ENCODE data around the gene FOXP1. TPM values are rescaled to one million over a fixed set of nuclear protein-coding genes. Genes with fewer than 3 reads are reported as not detected.

Gene FOXP1
- total RNA-seq, 1 donor from 2014 or later, result 195 TPM

DNA sequence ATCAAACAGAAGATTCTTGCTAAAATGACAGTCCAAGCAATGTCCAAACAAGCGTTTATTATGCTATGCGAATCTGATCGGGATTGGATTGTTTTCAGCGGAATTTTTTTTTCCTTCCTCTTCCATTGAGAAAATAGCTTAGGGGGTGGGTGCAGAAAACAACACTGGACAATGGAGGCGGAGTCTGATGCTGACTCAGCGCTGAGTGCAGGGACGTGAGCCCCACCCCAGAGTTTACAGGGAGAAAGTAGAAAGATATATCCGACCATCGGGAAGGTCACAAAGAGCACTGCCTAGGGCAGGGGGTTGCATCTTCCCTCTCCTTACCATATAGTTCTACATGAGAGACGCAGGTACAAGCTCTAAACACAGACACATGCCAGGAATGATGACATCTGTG, 117.0 kb downstream of the FOXP1 start:
- peak overlapping the region; percentile 83 for H3K27ac Mint-ChIP-seq (ENCODE audit: unreplicated experiment)
- peaks cover 42% of the 10 kb centered on the region for H3K4me1 Mint-ChIP-seq (ENCODE audit: unreplicated experiment)
- no peak for DNase-seq (ENCODE audit: extremely low spot score, unreplicated experiment)

DNA sequence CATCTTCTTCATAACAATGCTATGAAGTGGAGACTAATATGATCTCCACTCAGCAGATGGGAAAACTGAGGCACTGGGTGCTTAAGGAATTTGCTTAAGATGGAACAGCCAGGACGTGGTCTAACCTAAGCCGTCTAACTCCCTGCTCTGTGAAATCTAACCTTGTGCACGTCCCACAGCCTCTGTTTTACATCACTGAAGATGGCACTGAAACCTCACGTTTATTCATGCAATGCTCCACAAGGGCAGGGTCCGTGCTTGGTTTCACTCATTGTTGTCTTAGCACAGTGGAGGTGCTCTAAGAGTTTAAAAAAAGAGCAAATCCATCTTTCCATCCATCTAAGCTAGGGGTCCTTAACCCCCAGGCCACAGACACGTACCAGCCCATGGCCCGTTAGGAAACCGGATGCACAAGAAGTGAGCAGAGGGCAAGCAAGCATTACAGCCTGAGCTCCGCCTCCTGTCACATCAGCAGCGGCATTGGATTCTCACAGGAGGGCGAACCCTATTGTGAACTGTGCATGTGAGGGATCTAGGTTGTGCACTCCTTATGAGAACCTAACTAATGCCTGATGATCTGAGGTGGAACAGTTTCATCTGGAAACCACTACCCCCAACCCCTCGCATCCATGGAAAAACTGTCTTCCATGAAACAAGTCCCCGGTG, 118.0 kb downstream of the FOXP1 start:
- no peak overlapping the region for H3K4me3 Mint-ChIP-seq (ENCODE audit: unreplicated experiment)
- H3K27ac Mint-ChIP-seq (ENCODE audit: unreplicated experiment), result no peak overlapping the region
- DNase-seq (ENCODE audit: extremely low spot score, unreplicated experiment), result no peak
- no peaks in the 10 kb centered on the region for H3K27me3 Mint-ChIP-seq (ENCODE audit: unreplicated experiment)
- H3K36me3 Mint-ChIP-seq (ENCODE audit: unreplicated experiment), result peaks cover 22% of the 10 kb centered on the region
- TF ChIP-seq, protein P1, sequence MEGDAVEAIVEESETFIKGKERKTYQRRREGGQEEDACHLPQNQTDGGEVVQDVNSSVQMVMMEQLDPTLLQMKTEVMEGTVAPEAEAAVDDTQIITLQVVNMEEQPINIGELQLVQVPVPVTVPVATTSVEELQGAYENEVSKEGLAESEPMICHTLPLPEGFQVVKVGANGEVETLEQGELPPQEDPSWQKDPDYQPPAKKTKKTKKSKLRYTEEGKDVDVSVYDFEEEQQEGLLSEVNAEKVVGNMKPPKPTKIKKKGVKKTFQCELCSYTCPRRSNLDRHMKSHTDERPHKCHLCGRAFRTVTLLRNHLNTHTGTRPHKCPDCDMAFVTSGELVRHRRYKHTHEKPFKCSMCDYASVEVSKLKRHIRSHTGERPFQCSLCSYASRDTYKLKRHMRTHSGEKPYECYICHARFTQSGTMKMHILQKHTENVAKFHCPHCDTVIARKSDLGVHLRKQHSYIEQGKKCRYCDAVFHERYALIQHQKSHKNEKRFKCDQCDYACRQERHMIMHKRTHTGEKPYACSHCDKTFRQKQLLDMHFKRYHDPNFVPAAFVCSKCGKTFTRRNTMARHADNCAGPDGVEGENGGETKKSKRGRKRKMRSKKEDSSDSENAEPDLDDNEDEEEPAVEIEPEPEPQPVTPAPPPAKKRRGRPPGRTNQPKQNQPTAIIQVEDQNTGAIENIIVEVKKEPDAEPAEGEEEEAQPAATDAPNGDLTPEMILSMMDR (IDR thresholded peaks at IDR 0.05), result no peak
- H3K4me1 Mint-ChIP-seq (ENCODE audit: unreplicated experiment), result peaks cover 50% of the 10 kb centered on the region
- peaks cover 7% of the 10 kb centered on the region for H3K9me3 Mint-ChIP-seq (ENCODE audit: unreplicated experiment)

More for the DNA sequence above, 117.0 kb downstream of the FOXP1 start:
- TF ChIP-seq, protein P1 (IDR thresholded peaks at IDR 0.05), result no peak
- peak overlapping the region; percentile 7 for H3K4me3 Mint-ChIP-seq (ENCODE audit: unreplicated experiment)
- H3K36me3 Mint-ChIP-seq (ENCODE audit: unreplicated experiment), result peaks cover 18% of the 10 kb centered on the region
- peaks cover 7% of the 10 kb centered on the region for H3K9me3 Mint-ChIP-seq (ENCODE audit: unreplicated experiment)
- no peaks in the 10 kb centered on the region for H3K27me3 Mint-ChIP-seq (ENCODE audit: unreplicated experiment)

DNA sequence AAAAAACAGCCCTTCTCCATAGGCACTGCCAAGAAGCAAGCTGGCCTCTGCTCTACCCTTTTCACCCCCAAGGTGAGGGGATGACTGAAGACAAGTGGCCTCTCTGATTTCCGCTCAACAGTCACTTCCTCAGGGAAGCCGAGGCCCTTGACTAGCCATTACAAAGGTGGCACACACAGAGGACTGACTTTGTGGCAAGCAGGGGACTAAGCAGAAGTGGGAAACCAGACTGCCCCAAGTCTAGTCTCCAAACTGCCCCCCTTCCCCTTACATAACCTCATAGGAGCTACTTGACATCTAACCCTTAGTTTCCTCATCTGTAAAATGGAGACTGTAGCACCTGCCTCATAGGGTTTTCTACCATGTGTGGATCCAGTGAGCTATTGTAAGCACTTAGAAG, 118.9 kb downstream of the FOXP1 start:
- peaks cover 22% of the 10 kb centered on the region for H3K36me3 Mint-ChIP-seq (ENCODE audit: unreplicated experiment)
- H3K27me3 Mint-ChIP-seq (ENCODE audit: unreplicated experiment), result no peaks in the 10 kb centered on the region
- DNase-seq (ENCODE audit: extremely low spot score, unreplicated experiment), result no peak
- H3K4me1 Mint-ChIP-seq (ENCODE audit: unreplicated experiment), result peaks cover 48% of the 10 kb centered on the region
- no peak overlapping the region for H3K27ac Mint-ChIP-seq (ENCODE audit: unreplicated experiment)
- H3K9me3 Mint-ChIP-seq (ENCODE audit: unreplicated experiment), result peaks cover 7% of the 10 kb centered on the region
- H3K4me3 Mint-ChIP-seq (ENCODE audit: unreplicated experiment), result no peak overlapping the region
- TF ChIP-seq, protein P1 (IDR thresholded peaks at IDR 0.05), result no peak

DNA sequence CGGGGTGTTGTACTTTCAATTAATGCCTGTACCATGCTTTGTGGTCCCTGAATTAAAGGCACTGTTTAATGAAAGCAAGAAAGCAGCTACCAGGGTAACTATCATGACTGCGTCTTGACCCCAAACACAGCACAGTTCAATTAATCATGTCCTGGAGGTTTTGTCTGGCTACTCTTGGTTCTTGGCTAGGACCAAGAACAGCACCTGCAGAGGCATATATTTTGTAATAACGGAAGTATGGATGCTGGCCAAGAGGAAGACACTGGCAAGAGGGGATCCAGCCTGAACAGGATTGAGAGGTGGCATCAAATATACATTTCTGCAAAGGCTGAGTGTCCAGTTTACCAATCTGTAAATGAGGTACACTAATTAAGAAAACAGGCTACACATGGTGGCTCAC, 119.9 kb downstream of the FOXP1 start:
- no peaks in the 10 kb centered on the region for H3K27me3 Mint-ChIP-seq (ENCODE audit: unreplicated experiment)
- H3K9me3 Mint-ChIP-seq (ENCODE audit: unreplicated experiment), result peaks cover 3% of the 10 kb centered on the region
- no peak overlapping the region for H3K27ac Mint-ChIP-seq (ENCODE audit: unreplicated experiment)
- H3K4me3 Mint-ChIP-seq (ENCODE audit: unreplicated experiment), result no peak overlapping the region
- H3K36me3 Mint-ChIP-seq (ENCODE audit: unreplicated experiment), result peaks cover 16% of the 10 kb centered on the region
- H3K4me1 Mint-ChIP-seq (ENCODE audit: unreplicated experiment), result peaks cover 38% of the 10 kb centered on the region
- DNase-seq (ENCODE audit: extremely low spot score, unreplicated experiment), result no peak
- TF ChIP-seq, protein P1 (IDR thresholded peaks at IDR 0.05), result no peak

DNA sequence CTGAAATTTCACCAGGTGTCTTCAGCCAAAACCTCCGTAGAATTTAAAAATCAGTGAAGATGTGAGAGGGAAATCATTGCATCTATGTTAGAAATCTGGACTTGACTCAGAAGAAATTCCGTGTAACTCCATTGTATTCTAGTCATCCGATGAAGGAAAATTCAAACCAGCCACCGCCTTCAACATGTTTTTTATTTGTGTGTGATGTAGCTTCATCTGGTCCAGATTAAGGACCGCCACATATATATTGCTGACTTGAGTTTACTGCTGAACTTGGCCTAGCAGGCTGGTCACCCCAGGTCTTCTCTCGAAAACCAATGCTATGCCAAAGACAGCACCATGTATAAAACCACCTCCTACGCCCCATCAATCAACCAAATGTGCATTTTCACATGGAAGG, 120.9 kb downstream of the FOXP1 start:
- no peaks in the 10 kb centered on the region for H3K9me3 Mint-ChIP-seq (ENCODE audit: unreplicated experiment)
- H3K27ac Mint-ChIP-seq (ENCODE audit: unreplicated experiment), result peak overlapping the region; percentile 27
- H3K4me1 Mint-ChIP-seq (ENCODE audit: unreplicated experiment), result peaks cover 35% of the 10 kb centered on the region
- no peak for DNase-seq (ENCODE audit: extremely low spot score, unreplicated experiment)
- no peaks in the 10 kb centered on the region for H3K27me3 Mint-ChIP-seq (ENCODE audit: unreplicated experiment)
- no peak overlapping the region for H3K4me3 Mint-ChIP-seq (ENCODE audit: unreplicated experiment)
- TF ChIP-seq, protein P1 (IDR thresholded peaks at IDR 0.05), result no peak
- peaks cover 12% of the 10 kb centered on the region for H3K36me3 Mint-ChIP-seq (ENCODE audit: unreplicated experiment)
